Fibroblast of pulmonary artery (primary cell): ENCODE results near the gene TMEM131L.

ENCODE experiments used
- DNase-seq: peaks from one replicate; pipeline ENCODE4 v3.0.0-alpha.2; 2010; ENCODE audit warnings: low read depth
- H3K4me3 ChIP-seq: replicated peaks from 2 replicates; pipeline ENCODE4 v1.5.1; 2011; ENCODE audit warnings: low read depth, mild to moderate bottlenecking, control low read depth, low read length, moderate library complexity
- CTCF ChIP-seq: IDR thresholded peaks from 2 replicates; pipeline ENCODE4 v1.5.1; 2011; ENCODE audit warnings: mild to moderate bottlenecking, control low read depth, low read length, inconsistent platforms; ENCODE audit errors: missing control alignments

The TMEM131L gene

GRCh38 chr4:153530284-153530999, 64.3 kb downstream of the TMEM131L start:
- no peak for TF ChIP-seq CTCF
- H3K4me3 ChIP-seq = no peak overlapping the region
- DNase-seq = no peak

GRCh38 chr4:153531000-153531358, 64.8 kb downstream of the TMEM131L start:
- peak; percentile 43 for TF ChIP-seq CTCF
- DNase-seq = no peak
- no peak overlapping the region for H3K4me3 ChIP-seq

GRCh38 chr4:153531976-153532626, 65.9 kb downstream of the TMEM131L start:
- DNase-seq = no peak
- no peak overlapping the region for H3K4me3 ChIP-seq
- TF ChIP-seq CTCF = no peak

DNA sequence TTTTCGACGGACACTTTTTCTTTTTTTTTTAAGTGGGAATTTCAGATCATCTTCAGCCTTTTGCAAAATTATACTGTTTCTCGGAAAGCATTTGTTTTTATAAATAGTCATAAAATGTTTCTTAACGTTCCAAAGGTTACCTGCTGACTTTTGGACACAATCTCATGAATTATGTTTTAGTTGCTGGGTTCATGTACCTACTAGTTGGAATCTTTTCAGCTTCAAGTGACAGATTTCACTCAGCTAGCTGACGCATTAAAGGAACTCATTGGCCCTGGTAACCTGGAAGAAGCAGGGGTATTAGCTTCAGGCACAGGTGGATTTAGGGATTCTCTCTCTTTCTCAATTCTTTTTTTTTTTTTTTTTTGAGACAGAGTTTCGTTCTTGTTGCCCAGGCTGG, 66.5 kb downstream of the TMEM131L start:
- TF ChIP-seq CTCF = no peak
- H3K4me3 ChIP-seq = no peak overlapping the region
- no peak for DNase-seq

DNA sequence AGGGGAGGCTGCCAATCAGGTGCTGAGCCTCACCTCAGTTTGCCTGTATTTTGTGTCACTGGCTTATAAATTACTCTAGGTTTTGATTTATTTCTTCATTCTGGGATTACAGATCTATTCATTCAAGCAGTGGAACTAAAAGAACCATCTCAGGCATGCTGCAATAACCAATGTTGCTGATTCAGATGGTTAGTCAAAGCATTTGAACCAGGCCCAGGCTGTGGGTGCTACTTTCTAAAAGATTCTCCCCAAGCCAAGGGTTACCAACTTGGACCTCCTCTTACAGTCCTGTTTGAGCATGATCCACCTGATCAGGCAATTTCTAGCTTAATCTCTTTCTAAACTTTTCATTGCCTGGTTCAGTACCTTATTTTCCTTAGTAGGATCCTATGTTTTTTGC, 67.2 kb downstream of the TMEM131L start:
- H3K4me3 ChIP-seq = no peak overlapping the region
- TF ChIP-seq CTCF = no peak
- DNase-seq = no peak

DNA sequence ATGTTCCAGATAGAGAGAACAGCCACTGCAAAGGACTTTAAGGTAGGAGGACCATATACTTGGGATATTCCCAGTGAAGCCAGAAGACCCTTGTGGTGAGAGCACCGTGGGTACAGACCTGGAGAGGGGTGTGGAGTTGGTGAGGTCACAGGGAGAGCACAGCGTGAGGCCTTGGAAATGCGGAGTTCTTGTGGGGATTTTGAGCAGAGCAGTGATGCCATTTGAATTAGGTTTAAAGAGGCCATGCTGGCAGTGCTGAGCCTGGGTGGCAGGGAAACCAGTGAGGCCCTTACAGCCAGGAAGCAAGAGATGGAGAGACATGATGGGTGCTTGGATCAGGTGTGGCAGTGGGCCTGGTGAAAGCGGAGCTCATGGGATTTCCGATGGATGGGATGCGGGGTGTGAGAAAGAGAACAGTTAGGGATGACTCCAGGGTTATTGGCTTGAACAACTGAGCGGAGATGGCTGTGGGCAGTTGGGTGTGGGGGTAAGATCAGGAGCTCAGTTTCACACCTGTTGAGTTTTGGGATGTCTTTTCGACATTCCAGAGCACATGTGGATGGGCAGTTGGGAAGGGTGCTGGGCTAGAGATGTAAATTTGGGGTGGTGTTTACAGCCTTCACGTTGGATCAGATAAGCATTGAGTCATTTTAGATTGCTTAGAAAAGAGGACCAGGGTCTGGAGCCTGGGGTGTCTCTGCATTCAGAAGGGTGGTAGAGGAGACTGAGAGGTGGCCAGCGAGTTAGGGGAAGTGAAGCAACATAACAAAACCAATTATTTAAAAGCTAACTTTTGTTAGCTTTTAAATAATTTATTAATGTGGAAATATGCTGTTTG, 68.9 kb downstream of the TMEM131L start:
- no peak for DNase-seq

More for the DNA sequence above, 68.9 kb downstream of the TMEM131L start:
- no peak for TF ChIP-seq CTCF
- no peak overlapping the region for H3K4me3 ChIP-seq
